Ovary (tissue), 3 donors: ENCODE measurements around the gene MCTP1.

Experiments
- CTCF ChIP-seq, 3 donors: fragments of 450-650 bp in 2 of 3; fragments of 200-600 bp in 1 of 3; IDR thresholded peaks; one replicate each; pipeline versions ENCODE4 v1.5.1 to v1.8.0; 2016 to 2022; ENCODE audit warnings: antibody characterized with exemption in 3 of 3, mild to moderate bottlenecking in 1 of 3
- EP300 ChIP-seq: sonication (generic); formaldehyde crosslinking; IDR thresholded peaks from one replicate; pipeline ENCODE4 v1.6.1; 2017; ENCODE audit warnings: antibody characterized with exemption
- POLR2A ChIP-seq: fragments of 450-650 bp; IDR thresholded peaks from one replicate; pipeline ENCODE4 v1.6.1; 2017; ENCODE audit warnings: antibody characterized with exemption, mild to moderate bottlenecking, moderate library complexity
- donor health status: DM: no; HTN: no; CAD: no.

- no peak for TF ChIP-seq CTCF (IDR thresholded peaks at IDR 0.05)
- no peak for TF ChIP-seq EP300
- no peak for TF ChIP-seq POLR2A
Measured at GRCh38 chr5:94830520-94830919, 454.4 kb downstream of the MCTP1 start.
